Fibroblast of skin of left biceps (primary cell): Measurements from ENCODE around the gene TRA2B.

ENCODE experiments used
- DNase-seq, 2 experiments: peaks; one replicate each; pipeline ENCODE4 v3.0.0-alpha.2; 2013; ENCODE audit warnings: low read depth in 2 of 2

TRA2B gene

DNA sequence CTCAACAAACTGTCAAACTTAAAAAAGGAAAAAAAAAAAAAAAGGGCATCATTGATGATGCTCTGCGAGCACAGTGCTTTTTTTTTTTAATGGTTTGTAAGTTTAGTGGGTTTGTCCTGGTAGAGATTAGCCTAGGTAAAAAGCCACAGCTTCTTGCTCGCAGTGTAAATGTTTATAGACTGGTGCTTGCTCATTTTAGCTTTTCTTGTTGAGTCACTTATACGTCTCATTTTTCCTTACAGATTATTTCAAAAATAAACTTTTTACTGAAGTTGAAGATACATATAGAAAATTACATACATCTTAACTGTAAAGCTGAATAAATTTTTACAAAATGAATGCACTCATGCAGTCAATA, 16.5 kb upstream of the TRA2B start:
- DNase-seq: no peak

DNA sequence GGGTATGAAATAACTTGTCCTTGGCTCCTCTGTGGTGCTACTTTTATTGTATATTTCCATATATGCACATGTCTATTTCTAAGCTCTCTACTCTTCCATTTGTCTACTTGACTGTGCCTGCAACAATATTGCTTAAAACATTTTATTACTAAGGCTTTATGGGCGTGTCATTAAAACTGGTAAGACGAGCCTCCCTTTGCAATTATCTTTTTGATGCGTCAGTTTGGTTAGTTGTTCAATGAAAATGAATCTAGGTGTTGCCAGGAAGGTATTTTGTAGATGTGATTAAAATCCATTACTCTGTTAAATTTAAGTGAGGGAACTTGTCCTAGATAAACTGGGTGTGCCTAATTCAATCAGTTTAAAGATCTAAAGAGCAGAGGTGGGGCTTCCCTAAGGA, 12.9 kb upstream of the TRA2B start:
- DNase-seq: no peak

DNA sequence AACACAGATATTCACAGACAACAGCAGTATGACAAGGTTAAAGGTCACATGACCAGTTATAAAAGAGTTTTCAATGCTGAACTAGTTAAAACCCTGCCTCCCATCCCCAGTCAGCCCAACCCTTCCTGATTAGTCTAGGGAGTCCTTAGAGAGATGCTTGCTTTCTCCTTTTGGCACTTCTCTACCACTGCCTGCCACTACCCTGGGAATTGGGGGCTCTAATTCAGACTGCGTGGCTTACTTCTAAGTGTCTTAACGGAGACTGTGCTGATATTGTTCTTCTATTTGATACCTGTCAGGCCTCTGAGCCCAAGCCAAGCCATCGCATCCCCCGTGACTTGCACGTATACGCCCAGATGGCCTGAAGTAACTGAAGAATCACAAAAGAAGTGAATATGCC, 11.7 kb upstream of the TRA2B start:
- DNase-seq: no peak

DNA sequence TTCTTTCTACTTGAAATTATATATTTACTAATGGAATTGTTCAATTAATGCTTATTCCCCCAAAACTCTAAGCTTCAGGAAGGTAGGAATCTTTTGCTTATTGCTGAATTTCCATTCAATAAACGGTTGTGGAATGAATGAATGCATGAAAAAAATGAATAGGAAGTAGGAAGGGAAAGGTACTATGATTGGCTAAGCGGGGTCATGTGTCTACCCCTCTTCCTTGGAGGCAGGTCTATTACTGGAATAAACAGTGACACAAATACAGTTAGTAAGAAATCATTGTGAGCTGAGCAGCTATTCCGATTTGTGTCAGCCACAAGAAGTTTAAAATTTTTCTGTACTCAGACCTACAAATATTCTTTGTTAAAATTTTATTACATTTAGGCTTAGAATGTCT, 10.5 kb upstream of the TRA2B start:
- DNase-seq: no peak

DNA sequence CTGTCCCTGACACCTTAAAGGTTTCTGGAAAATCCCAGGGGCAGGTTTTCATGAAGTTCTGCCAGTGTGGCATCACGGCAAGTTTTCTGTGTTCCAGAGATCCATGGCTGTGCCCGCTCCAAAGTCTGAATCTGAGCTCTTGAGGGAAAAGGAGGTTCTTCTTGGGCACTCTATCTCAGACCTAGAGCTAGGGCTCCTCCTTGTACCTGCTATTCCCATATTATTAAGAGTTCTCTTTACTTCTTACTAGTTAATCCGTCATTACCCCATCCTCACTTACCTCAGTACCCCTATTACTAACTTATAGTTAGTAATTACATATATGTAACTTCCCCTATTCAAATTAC, 5.9 kb upstream of the TRA2B start:
- DNase-seq: no peak

DNA sequence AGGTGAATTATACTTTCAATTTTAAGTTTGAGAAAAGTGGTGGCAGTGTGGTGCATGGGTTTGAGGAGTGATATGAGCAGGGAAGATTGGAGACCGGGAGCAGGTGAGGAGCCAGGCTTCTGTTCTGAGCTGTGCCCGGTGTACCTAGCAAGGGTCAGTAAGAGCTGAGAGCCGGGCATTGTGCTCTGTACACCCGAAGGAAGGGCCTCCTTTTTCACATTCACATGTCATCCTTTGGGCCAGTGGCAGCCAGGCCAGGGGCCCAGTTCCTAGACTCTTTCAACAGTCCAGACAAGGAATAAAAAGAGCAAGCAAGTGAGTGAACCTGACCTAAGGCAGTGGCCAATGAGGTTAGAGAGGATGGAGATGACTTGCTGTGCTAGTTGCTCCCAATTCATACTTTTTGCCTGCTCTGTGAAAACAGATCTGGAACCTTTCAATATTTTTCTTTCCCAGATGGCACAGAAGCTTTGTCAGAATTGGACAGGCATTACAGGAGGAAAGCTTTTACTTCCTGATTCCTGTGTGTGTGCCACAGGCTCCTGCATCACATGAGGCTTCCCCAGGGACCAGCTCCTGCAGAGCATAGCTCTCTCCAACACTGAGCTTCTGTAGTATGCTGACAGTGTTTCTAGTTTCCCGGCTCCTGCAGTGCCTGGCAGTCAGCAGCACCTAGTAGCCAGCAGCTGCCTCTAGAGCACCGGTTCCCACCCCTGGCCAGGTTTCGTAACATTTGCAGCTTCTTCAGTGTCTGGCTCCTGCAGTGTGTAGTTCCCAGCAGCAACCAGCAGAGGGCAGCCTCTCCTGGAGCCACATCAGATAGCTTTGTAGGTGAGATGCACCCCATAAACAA, 5.3 kb upstream of the TRA2B start:
- DNase-seq: peak in 1 of 2 experiments; percentile 21

DNA sequence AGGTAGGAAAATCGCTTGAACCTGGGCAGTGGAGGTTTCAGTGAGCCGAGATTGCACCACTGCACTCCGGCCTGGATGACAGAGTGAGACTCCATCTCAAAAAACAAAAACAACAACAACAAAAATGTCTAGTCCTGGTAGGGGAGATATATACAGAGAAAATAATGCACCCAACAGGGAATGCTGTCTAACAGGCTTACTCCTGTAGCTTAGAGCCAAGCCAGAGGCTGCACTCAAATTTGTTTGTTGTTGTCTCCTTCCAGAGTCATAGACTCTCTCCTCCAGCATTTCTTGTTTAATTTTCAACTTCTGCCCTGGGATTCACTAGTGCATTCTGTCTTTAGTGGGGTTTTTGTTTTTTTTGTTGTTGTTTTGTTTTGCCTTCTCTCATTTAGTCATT, 4.6 kb upstream of the TRA2B start:
- DNase-seq: no peak

DNA sequence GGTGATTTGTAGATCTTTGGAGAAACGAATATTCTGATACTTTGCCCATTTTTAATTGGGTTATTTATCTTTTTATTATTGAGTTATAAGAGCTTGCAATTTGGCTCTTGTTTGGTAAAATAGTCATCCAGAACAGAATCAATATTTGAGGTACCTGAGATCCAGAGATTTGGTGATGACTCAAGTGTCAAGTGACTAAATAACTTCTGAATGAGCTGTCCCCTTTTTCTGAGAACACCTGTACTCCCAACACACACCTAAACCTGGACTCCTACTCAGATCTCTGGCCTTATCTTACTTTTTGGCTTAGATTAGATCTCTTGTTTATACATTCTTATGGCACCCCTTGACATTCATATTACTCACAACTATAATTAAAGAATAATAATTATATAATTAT, 3.1 kb upstream of the TRA2B start:
- no peak for DNase-seq

DNA sequence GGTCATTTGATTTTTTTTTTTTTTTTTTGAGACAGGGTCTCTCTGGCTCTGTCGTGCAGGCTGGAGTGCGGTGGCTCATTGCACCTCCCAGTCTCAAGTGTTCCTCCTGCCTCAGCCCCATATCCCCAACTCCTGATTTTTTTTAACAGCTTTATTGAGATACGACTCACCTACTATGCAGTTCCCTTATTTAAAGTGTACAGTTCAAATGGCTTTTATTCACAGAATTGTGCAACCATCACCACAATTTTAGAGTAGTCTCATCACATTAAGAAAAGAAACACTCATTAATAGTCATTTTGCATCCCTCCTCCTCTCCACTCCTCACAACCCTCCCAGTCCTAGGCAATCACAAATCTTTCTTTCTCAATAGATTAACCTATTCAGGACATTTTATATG, 1.9 kb upstream of the TRA2B start:
- DNase-seq: no peak

DNA sequence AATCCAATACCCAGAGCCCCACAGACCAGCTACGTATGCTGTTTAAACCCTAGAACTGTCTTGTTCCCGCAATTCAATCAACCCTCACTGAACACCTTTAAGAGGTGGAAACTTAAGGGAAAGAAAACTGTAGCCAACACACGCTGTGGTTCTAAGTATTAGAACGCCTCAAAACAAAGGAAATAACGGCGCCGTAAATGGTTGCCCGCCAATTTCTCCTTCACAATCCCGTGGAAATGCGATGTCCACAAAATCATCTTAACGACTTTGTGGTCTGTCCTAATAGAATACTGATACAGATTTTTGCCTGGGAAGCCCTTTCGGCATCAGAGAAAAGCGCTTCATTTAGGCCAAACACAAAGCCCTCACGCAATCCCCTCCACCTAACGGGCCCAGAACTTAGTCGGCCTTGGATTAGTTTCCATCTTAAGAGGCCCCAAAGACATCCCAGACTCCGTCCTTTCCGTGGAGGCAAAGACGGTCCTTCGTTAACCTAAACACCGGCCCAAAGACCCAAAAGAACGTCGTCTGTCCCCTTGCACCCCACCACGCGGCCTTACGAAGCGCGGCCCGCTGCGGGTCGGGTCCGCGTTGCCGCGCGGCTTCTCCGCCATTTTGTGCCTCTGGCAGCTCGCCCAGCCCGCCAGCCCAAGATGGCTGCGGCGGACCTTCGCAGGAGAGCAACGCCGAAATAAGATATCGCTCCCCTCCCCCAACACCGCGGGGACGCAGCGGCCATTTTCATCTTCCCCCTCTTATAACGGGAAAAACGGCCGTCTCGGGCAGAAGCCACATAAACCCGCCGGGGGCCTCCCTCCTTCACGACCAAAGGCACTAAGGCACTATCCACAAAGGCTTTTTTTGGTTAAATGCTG, 763 bp downstream of the TRA2B start:
- peak; percentile 72 to 73 for DNase-seq

DNA sequence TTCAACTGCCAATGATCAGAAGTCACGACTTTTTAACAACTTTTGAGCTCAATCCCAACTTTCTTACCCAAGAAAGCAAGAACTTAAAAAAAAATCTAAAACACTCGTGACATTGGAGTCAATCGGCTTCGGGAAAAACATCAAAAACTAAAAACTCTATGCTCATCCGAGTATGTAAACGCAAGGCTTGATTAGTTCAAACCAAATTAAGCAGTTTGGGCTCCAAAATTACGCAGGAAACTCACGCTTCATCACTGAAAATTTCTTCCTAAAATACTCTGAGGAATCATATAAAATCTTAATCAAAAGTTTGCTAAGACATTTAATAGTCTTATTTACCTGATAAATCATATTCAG, 1.6 kb downstream of the TRA2B start:
- DNase-seq: no peak

DNA sequence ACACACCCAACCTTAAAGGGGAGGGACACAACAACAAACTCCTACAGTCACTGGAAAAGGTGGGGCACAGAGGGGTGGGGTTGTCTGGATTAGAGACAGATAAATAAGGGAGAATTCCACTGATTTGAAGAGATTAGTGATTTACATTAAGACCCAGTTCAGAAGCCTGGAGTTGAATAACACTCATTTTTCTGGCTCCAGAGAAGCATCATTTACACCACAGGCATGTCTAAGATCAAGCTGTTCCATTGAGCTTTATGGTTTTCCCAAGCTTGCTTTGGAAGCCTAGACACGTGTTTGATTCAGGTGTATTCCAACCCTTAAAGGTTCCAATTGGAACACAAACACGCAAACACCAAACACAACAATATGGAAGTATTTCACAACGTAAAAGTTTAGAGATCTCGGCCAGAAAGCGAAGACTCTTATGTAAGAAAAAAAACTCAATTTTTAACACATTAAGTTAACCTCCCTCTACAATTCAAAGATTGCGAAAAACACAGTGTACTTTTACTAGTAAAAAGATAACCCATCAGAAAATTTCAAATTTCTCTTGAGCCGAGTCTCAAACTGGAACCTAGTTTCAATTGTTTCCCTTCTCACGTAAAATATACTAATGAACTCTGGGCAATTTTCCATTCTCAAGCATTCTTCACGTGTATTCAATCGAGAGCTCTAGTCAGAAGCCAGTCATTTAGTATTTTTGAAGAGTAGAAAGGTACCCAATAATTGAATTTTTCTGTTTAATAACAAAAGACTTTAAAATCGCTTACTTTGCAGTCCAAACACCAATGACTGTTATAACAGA, 2.1 kb downstream of the TRA2B start:
- DNase-seq: no peak

DNA sequence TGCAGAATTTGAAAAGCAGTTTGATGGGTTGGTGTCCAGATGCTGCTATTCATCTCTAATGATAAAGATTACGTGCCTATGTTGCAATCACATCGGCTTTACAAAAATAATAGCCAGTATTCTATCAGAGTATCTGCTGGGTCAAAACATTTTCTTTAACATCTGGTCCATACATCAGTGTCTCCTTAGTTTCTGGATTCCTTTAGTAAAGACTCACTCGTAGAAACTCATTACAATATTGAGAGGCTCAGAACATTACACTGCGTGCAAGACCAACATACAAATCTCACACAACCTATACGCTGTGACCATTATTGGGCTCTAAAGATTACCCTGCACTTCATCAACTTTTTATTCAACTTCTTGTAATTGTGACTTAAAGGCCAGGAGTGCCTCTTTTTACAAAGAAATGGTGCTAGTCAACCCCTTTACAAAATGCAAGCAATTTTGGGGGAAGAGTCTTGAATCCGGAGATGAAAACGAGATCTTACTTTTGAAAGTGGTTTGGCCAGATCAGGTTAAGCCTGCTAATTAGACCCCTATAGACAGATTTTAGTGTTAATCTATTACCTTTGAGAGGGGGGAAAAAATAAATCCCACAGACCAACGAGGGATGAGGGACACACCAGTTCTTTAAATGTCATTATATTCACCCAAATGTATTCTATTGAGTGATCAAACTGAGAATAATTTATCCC, 2.9 kb downstream of the TRA2B start:
- peak; percentile 33 to 35 for DNase-seq

DNA sequence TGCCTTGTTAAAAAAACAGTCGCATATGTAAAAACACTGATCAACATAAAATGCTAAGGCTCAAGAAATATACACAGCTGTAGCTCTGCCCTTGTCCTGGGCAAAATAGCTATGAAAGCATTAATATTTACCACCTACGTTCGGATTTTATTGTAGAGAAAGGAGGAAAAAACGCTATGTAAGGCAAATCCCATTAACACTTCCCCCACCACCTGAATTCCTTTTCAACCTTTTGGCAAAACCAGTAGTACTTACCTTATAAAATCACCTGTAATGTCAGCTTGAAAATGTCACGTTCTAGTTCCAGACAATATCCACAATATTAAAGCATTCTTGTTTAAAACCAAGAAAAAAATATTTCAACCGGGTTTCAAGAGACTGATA, 3.6 kb downstream of the TRA2B start:
- DNase-seq: no peak

DNA sequence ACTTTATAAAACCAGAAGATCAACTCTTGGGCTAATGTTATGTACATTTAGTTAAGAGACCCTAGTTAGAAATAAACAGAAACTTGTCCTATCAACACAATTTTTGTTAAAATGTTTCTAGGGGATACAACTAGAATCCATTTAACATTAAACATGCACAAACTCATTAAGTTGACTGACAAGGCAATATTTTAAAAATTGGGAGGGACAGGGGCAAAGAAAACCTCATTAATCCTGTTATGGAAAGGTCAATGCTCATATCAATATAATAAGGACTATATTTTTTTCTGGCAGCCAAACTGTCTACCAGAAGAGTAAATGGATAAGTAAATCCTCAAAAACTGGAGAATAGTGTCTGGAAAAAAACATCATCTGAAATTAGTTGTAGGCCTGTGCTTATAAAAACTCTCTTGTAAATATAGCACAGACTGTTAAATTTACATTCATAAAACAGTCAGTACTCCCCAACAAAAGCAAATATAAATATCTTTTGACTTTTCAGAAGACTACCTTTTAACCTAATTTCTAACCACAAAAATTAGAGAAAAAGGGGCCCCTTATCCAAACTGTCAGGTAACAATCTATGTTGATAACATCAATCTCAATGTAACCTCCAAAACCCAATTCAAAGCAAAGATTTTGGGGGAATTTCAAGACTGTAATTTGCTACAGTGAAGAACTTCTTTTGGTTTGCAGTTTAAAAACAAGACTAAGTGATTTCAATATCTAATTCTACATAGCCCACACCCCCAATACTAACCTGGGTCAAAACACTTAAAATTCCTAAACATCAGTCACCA, 4.2 kb downstream of the TRA2B start:
- DNase-seq: no peak

DNA sequence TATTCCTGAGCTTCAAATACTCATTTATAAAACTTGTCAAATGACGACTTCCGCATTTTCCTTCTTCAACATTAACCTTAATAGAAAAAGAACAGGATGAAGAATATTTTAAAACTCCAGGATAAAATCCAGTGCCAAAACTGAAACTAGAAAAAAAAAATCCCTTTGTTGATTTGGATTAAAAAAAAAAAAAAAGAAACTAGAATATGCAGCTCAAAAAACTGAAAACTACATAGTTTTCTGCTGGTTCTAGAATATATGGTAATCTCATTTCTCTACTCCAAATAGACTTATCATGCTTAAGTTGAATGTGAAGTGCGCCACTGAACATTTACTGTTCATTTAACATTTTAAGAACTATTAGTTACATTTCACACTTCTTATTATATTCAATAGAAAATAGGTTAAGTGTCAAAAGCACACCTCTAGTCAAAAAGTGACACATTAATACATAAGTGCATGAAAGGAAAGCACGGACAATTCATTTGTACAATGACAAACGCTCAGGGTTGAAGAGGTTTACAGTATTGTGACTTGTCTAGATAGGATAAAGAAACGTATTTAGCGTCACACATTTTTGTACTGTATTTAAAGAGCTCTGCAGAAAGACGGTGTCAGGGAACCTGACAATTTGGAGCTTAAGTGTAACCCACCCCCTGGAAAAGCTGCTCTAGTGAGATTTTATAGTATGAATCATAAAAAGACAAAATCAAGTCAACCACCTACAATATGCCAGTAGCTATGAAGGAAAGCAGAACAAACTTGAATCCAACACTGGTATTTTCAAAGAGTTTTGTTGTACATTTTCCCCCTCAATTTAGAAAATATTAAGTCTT, 5.8 kb downstream of the TRA2B start:
- DNase-seq: no peak

DNA sequence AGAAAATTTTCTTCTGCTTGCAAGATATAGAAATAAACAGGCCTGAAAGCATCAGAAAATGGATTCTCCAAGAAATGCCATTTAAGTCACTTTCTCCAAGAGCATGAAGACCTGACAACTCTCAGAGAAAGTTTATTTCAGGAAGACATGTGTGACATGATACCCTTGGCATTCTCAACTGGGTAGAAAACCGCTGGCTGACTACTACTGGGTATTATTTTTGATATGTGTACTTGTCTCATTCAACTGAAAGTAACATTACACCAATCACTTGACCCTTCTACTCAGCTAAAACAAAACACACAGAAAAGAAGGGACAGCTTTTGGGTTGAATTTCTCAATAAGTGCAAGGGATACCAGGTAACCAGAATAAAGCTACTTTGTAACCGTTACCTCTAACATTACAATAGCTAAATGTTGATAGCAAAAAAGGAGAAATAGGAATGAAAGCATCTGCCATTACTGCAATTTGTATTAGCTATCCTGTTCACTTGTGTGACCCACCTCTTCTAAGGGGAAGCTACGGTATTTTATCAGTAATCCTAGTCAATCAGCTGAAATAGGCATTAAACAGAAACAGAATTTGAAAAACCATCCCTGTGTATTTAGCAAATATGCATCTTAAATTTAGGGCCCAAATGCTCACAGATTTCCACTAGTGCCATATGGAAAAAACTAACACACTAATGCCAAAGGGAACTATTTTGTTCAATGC, 7.3 kb downstream of the TRA2B start:
- no peak for DNase-seq

DNA sequence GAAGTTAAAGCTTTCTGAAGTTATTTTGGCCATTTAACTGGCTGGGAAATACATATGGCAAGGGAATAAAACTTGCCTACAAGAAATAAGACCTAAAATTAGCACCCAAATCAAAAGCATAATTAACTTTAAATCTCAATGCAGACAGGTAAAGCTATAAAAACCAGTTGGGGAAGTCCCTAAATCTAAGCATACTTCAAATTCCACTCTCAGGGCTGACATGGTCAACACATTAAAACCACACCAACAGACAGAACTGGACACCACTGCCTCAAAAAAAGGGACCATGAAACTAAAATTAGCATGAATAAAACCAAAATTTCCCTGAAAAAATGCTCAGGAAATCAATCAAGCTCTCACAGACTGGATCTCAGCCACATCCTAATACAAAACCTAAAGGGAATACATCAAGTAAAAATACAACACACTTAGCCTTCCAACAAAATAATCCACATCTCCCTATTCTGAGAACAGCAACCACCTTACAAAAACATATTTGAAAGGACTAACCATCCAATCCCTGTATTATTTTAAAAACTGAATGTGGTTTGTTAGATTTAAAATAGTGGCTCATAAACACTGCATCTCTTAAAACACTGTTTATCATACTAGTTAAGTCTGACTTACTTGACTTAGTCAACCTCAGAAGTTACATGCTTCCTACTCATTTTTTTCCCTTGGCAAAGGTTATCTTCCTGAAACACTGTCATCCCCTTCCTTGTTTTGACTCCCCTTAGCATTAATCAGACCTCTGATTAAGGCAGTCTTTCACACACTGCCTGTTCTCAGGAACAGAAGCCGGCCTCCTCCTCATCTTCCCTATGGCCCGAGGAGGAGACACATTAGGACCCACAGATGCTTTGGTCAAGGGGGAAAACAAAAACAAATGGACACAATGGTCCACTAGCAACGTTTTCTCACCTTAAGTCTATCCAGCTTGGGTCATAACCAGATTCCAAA, 8.3 kb downstream of the TRA2B start:
- no peak for DNase-seq
